Loucy (cell line): Measurements from ENCODE around the gene CDH9.

Experiments
- EZH2phosphoT487 ChIP-seq: fragments of 200-600 bp; IDR thresholded peaks from 2 replicates; pipeline ENCODE4 v1.6.1; 2018; ENCODE audit warnings: antibody characterized with exemption, mild to moderate bottlenecking, moderate library complexity, borderline replicate concordance
- TF ChIP-seq, protein P1 (sequence below): fragments of 200-600 bp; sonication (generic); conservative IDR thresholded peaks from 2 replicates; pipeline ENCODE4 v1.5.1; 2014; ENCODE audit warnings: mild to moderate bottlenecking, antibody characterized with exemption, low read length

DNA sequence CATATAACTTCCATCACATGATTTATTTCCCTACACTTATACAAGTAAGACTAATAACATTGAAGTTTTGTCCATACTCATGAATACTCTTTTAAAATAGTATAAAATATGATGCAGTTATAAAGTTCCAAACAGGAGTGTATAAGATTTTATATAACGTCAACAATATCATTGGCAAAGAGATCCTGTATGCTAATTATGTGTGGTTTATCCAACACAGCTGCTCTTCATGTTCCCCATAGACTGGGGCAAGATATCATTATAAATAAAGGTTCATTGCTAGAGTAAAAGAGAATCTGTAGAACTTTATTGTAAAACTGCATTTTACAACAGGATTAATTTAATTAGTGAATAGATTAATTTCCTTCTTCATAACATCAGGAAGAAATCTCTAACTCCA is 16.9 kb downstream of the CDH9 start:
- TF ChIP-seq, protein P1, sequence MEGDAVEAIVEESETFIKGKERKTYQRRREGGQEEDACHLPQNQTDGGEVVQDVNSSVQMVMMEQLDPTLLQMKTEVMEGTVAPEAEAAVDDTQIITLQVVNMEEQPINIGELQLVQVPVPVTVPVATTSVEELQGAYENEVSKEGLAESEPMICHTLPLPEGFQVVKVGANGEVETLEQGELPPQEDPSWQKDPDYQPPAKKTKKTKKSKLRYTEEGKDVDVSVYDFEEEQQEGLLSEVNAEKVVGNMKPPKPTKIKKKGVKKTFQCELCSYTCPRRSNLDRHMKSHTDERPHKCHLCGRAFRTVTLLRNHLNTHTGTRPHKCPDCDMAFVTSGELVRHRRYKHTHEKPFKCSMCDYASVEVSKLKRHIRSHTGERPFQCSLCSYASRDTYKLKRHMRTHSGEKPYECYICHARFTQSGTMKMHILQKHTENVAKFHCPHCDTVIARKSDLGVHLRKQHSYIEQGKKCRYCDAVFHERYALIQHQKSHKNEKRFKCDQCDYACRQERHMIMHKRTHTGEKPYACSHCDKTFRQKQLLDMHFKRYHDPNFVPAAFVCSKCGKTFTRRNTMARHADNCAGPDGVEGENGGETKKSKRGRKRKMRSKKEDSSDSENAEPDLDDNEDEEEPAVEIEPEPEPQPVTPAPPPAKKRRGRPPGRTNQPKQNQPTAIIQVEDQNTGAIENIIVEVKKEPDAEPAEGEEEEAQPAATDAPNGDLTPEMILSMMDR, result no peak
- TF ChIP-seq EZH2phosphoT487, result no peak
